ENCODE data around the gene RPLP1.
"Not testable (repeated sequence)": the region's sequence is repeated elsewhere in the genome, so short reads cannot be mapped to it uniquely, and the experiment has no call there.

Gene RPLP1

DNA sequence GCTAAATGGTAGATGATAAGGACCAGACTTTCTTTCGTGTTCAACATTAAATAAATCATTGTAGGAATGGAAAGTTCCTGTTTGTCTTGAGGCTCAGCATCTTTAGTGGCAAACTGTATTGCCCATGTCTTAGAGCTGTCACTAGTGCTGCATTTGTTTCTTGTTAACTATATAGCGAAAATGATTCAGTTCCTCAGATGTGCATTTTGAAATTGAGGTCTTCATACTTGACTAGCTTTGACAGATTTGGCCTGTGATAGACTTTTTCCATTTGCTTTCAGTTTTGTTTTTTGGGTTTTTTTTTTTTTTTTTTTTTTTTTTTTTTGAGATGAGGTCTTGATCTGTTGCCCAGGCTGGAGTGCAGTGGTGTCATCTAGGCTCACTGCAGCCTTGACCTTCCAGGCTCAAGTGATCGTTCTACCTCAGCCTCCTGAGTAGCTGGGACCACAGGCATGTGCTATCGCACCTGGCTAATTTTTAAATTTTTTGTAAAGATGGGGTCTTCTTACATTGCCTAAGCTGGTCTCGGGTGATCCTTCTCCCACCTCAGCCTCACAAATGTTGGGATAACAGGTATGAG, 9.5 kb upstream of the RPLP1 start:
- Histone ChIP-seq H3K4me3 (ENCODE audit: low read length) (no peak overlapping the region), H3K9ac (ENCODE audit: low read depth, low read length) (no peak overlapping the region), H3K4me1 (ENCODE audit: insufficient read depth, low read length) (no peaks in the 10 kb centered on the region), H3K36me3 (ENCODE audit: insufficient read depth, low read length) (peaks cover 100% of the 10 kb centered on the region), H3K27me3 (ENCODE audit: insufficient read depth, low read length) (no peaks in the 10 kb centered on the region), H3K27ac (ENCODE audit: low read depth, low read length) (no peak overlapping the region), H3K9me3 (ENCODE audit: insufficient read depth, low read depth, low read length) (no peaks in the 10 kb centered on the region)
- 92% methylated on average over 5 of the region's 5 CpGs for WGBS

DNA sequence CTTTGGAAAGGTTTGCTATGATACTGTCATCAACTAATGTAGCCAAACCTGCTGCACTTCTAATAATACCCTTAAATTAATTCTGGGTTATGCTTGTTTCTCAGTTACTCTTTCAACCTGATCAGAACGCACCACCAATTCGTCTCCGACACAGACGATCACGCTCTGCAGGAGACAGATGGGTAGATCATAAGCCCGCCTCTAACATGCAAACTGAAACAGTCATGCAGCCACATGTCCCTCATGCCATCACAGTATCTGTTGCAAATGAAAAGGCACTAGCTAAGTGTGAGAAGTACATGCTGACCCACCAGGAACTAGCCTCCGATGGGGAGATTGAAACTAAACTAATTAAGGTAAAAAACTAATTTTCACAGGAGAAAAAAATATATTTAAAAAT, 7.9 kb upstream of the RPLP1 start:
- H3K9me3 ChIP-seq (ENCODE audit: insufficient read depth, low read depth, low read length): no peaks in the 10 kb centered on the region
- H3K4me1 ChIP-seq (ENCODE audit: insufficient read depth, low read length): no peaks in the 10 kb centered on the region
- 95% methylated on average over 6 of the region's 7 CpGs for WGBS
- H3K4me3 ChIP-seq (ENCODE audit: low read length): no peak overlapping the region
- no peak overlapping the region for H3K9ac ChIP-seq (ENCODE audit: low read depth, low read length)
- H3K27me3 ChIP-seq (ENCODE audit: insufficient read depth, low read length): no peaks in the 10 kb centered on the region
- H3K36me3 ChIP-seq (ENCODE audit: insufficient read depth, low read length): peaks cover 90% of the 10 kb centered on the region
- H3K27ac ChIP-seq (ENCODE audit: low read depth, low read length): no peak overlapping the region

DNA sequence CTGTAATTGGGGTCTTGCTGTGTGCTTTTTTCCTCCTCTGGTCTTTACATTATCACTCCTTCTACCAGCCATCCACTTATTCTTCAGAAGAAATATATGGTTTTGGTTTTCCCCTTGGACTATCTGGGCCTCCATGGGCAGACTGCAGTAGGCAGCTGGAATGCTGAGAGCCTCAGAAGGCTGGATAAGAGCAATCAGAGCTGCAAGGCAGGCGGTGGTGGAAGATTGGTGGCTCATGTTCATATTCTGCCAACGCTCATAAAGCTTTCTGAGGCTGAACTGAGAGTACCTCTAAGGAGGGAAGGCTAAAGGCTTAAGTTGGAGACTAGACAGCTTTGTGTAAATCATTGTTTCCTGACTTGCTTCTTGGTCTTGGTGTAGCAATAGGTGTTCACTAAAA, 5.7 kb upstream of the RPLP1 start:
- Histone ChIP-seq H3K4me3 (ENCODE audit: low read length) (no peak overlapping the region), H3K27ac (ENCODE audit: low read depth, low read length) (no peak overlapping the region), H3K36me3 (ENCODE audit: insufficient read depth, low read length) (peaks cover 67% of the 10 kb centered on the region), H3K4me1 (ENCODE audit: insufficient read depth, low read length) (no peaks in the 10 kb centered on the region), H3K9me3 (ENCODE audit: insufficient read depth, low read depth, low read length) (no peaks in the 10 kb centered on the region), H3K27me3 (ENCODE audit: insufficient read depth, low read length) (no peaks in the 10 kb centered on the region), H3K9ac (ENCODE audit: low read depth, low read length) (no peak overlapping the region)
- 97% methylated on average over 2 of the region's 2 CpGs for WGBS

DNA sequence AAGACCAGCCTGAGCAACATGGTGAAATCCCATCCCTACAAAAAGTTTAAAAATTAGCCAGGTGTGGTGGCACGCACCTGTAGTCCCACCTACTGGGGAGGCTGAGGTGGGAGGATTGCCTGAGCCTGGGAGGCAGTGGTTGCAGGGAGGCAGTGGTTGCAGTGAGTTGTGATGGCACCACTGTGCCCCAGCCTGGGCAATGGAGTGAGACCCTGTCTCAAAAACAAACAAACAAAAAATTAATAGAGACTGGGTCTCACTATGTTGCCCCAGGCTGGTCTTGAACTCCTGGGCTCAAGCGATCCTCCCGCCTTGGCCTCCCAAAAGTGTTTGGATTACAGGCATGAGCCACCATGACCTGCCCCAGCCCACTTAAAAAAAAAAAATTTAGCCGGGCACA, 2.4 kb upstream of the RPLP1 start:
- peaks cover 55% of the 10 kb centered on the region for H3K36me3 ChIP-seq (ENCODE audit: insufficient read depth, low read length)
- not testable (repeated sequence) for H3K4me1 ChIP-seq (ENCODE audit: insufficient read depth, low read length); H3K27ac ChIP-seq (ENCODE audit: low read depth, low read length); H3K27me3 ChIP-seq (ENCODE audit: insufficient read depth, low read length); H3K9me3 ChIP-seq (ENCODE audit: insufficient read depth, low read depth, low read length); H3K9ac ChIP-seq (ENCODE audit: low read depth, low read length); H3K4me3 ChIP-seq (ENCODE audit: low read length)
- 95% methylated on average over 4 of the region's 4 CpGs for WGBS

DNA sequence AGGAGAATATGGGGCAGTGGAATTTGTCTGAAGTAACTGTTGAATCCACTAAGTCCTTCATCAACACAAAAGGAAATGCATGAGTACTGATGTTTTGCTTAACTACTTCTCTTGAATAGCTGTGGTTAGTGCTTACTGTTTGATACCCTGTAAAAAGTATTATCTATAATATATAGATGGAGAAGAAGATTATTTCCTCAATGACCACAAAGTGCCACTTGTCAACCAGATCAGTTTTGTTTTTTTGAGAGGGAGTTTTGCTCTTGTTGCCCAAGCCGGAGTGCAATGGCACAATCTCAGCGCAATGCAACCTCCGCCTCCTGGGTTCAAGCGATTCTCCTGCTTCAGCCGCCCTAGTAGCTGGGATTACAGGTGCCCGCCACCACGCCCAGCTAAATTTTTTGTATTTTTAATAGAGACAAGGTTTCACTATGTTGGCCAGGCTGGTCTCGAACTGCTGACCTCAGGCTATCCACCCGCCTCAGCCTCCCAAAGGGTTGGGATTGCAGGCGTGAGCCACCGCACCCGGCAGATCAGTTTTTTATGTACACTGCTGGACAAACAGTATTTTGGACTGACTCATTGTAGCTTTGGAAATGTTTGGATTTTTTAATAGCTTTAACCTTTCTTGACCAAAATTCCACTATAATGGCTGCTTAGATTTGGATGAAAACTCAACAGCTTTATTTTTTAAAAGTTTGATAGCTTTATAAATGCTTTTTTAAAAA, 1.5 kb upstream of the RPLP1 start:
- Histone ChIP-seq H3K9ac (ENCODE audit: low read depth, low read length) (no peak overlapping the region), H3K9me3 (ENCODE audit: insufficient read depth, low read depth, low read length) (no peaks in the 10 kb centered on the region), H3K36me3 (ENCODE audit: insufficient read depth, low read length) (peaks cover 55% of the 10 kb centered on the region), H3K27ac (ENCODE audit: low read depth, low read length) (no peak overlapping the region), H3K4me3 (ENCODE audit: low read length) (peak overlapping the region; percentile 93), H3K4me1 (ENCODE audit: insufficient read depth, low read length) (peaks cover 4% of the 10 kb centered on the region; the same call in 1 of the 2 replicates), H3K27me3 (ENCODE audit: insufficient read depth, low read length) (no peaks in the 10 kb centered on the region)
- WGBS: 98% methylated on average over 12 of the region's 12 CpGs

DNA sequence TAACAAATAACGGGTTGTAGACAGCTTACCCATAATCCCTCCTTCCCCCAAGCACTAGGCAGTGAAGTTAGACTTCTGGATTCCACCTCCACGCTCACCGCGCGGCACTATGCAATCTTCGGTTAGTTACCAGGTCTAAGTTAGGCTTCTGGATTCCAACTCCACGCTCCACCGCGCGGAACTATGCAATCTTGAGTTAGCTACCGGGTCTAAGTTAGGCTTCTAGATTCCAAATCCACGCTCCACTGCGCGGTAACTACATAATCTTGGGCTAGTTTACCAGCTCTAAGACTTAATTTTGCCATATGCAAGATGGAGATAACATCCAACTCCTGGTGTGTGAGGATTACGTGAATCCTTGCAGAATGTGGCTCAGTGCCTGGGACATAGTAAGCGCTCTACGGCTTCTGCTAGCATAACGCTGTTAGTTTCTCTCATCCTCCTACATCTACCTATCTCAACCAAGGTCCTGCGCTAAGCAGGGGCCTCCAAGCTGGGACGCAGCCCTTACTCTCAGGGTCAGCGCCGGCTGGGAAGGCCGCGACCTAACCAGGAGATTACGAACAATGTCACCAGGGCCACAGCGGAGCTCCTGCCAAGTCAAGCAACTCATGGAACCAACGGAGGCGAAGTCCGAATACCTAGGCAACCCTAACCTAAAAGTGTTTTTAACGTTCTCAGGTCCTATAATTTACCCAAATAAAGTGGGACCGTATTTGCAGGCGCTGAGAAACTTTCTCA, 497 bp upstream of the RPLP1 start:
- H3K4me3 ChIP-seq (ENCODE audit: low read length): peak overlapping the region; percentile 93
- no peaks in the 10 kb centered on the region for H3K9me3 ChIP-seq (ENCODE audit: insufficient read depth, low read depth, low read length)
- H3K36me3 ChIP-seq (ENCODE audit: insufficient read depth, low read length): peaks cover 55% of the 10 kb centered on the region
- WGBS: 22% methylated on average over 32 of the region's 32 CpGs
- H3K27me3 ChIP-seq (ENCODE audit: insufficient read depth, low read length): no peaks in the 10 kb centered on the region
- peaks cover 4% of the 10 kb centered on the region; the same call in 1 of the 2 replicates for H3K4me1 ChIP-seq (ENCODE audit: insufficient read depth, low read length)
- H3K27ac ChIP-seq (ENCODE audit: low read depth, low read length): peak overlapping the region; percentile 57
- peak overlapping the region; percentile 97 for H3K9ac ChIP-seq (ENCODE audit: low read depth, low read length)

DNA sequence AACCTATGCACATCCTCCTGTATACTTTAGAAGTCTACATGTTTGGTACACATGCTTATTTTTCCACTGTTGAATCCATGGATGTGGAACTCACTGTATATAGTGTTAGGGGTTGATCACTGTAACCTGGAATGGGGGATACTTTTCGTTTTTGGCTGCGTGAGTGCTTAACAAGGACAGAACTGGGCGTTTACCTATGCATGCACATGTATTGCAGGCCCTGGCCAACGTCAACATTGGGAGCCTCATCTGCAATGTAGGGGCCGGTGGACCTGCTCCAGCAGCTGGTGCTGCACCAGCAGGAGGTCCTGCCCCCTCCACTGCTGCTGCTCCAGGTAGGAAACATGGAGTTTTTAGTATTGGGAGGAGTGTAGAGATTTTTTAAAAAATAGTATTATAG, 2.3 kb downstream of the RPLP1 start:
- Histone ChIP-seq H3K9ac (ENCODE audit: low read depth, low read length) (peak overlapping the region; percentile 97; the same call in 1 of the 2 replicates), H3K9me3 (ENCODE audit: insufficient read depth, low read depth, low read length) (no peaks in the 10 kb centered on the region), H3K36me3 (ENCODE audit: insufficient read depth, low read length) (peaks cover 44% of the 10 kb centered on the region), H3K4me1 (ENCODE audit: insufficient read depth, low read length) (peaks cover 4% of the 10 kb centered on the region; the same call in 1 of the 2 replicates), H3K4me3 (ENCODE audit: low read length) (peak overlapping the region; percentile 93), H3K27me3 (ENCODE audit: insufficient read depth, low read length) (no peaks in the 10 kb centered on the region), H3K27ac (ENCODE audit: low read depth, low read length) (peak overlapping the region; percentile 16; the same call in 1 of the 2 replicates)
- 70% methylated on average over 5 of the region's 5 CpGs for WGBS

DNA sequence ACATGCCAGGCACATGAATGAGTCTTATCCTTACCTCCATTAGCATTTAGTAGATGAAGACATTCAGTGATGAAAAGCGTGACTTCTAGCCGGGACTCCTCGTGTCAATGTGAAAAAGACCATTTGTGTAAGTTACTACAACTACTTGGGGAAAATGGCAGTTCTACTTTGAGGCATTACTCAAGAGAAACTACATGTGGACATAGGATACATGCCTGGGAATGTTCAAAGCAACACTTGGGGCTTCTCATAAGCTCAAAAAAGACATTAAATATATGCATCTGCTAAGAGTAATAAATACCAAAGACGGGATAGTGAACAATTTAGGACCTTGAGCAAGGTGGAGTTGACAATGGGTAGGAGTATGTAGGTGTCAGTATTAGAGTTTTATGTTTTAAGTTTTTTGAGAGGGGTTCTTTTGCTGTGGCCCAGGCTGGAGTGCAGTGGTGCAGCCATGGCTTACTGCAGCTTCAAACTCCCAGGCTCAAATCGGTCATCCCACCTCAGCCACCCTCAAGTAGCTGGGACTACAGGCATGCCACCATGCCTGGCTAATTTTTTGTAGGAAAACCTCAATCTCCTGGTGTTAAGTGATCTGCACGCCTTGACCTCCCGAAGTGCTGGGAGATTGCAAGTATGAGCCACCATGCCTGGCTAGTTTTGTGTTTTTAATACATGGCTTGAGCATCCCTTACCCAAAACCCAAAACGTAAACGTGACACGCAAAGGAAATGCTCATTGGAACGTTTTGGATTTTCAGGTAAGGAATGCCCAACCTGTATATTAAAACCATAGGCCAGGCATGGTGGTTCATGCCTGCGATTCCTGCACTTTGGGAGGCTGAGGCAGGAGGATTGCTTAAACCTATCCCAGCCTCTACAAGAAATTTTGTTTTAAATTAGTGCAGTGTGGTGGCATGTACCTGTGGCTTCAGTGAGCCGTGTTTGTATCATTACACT, 3.9 kb downstream of the RPLP1 start:
- no peaks in the 10 kb centered on the region for H3K9me3 ChIP-seq (ENCODE audit: insufficient read depth, low read depth, low read length)
- H3K9ac ChIP-seq (ENCODE audit: low read depth, low read length): no peak overlapping the region
- WGBS: 92% methylated on average over 12 of the region's 13 CpGs
- no peaks in the 10 kb centered on the region for H3K27me3 ChIP-seq (ENCODE audit: insufficient read depth, low read length)
- peaks cover 44% of the 10 kb centered on the region for H3K36me3 ChIP-seq (ENCODE audit: insufficient read depth, low read length)
- no peak overlapping the region for H3K4me3 ChIP-seq (ENCODE audit: low read length)
- peak overlapping the region; percentile 16; the same call in 1 of the 2 replicates for H3K27ac ChIP-seq (ENCODE audit: low read depth, low read length)
- peaks cover 4% of the 10 kb centered on the region; the same call in 1 of the 2 replicates for H3K4me1 ChIP-seq (ENCODE audit: insufficient read depth, low read length)

DNA sequence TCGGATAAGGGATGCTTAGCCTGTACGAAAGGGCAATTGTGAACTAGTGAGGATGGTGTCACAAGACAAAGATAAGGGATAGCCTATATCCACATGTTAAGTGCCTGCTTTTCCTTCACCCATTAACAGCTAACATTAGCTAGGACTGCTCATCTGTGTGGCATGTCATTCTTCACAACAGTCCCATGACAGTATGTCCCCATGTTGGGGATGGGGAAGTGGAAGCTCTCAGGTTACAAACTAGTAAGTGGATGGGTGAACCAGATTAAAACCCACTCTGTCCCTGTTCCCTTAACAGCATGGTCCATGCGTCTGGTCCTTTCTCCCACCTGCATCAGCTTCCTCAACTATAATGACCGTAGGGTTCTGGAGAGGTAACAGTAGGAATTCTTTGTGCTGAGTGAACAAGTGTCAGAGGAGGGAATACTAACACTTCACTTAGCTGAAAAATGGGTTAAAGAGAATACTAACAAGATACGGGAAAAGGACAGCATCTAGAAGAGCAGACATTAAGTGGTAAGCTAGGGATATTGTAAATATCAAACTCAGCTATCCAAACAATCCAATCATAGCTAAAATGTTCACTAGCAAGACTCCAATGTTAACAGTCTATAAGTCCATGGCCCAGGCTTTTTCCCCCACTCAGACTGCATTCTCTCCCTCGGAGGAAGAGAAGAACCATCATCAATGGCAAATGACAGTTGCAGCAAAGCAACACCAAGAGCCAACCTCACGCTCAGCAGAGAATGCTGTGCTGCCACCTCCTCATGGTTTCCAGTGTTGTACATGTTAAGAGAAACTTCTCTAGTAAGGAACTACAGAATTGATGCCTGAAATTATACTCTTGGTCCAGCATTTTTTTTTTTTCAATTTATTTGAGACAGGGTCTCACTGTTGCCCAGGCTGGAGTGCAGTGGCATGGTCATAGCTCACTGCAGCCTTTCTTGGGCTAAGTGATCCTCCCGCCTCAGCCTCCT, 5.0 kb downstream of the RPLP1 start:
- Histone ChIP-seq H3K4me1 (ENCODE audit: insufficient read depth, low read length) (peaks cover 4% of the 10 kb centered on the region; the same call in 1 of the 2 replicates), H3K36me3 (ENCODE audit: insufficient read depth, low read length) (peaks cover 44% of the 10 kb centered on the region), H3K27me3 (ENCODE audit: insufficient read depth, low read length) (no peaks in the 10 kb centered on the region), H3K27ac (ENCODE audit: low read depth, low read length) (no peak overlapping the region), H3K4me3 (ENCODE audit: low read length) (no peak overlapping the region), H3K9ac (ENCODE audit: low read depth, low read length) (no peak overlapping the region), H3K9me3 (ENCODE audit: insufficient read depth, low read depth, low read length) (no peaks in the 10 kb centered on the region)
- WGBS: 93% methylated on average over 6 of the region's 8 CpGs

DNA sequence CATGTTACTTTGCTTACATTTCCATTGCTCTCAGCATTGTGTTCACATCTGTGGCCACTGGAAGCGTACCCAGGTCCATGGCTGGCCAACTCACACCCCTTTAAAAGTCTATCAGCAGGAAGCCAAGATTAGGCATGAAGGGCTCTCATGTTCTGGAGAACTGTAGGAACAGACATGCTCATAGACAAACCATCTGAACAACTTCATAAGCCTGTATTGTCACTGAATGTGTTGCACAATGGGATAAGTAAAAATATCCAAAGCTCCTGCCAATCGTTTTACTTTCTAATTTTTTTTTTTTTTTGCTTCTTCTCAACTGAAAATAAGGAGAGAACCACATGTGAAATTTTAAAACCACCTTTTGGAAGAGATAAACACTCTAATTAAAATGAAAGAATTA, 6.4 kb downstream of the RPLP1 start:
- Histone ChIP-seq H3K27me3 (ENCODE audit: insufficient read depth, low read length) (no peaks in the 10 kb centered on the region), H3K9me3 (ENCODE audit: insufficient read depth, low read depth, low read length) (no peaks in the 10 kb centered on the region), H3K4me3 (ENCODE audit: low read length) (no peak overlapping the region), H3K4me1 (ENCODE audit: insufficient read depth, low read length) (peaks cover 8% of the 10 kb centered on the region; the same call in 1 of the 2 replicates), H3K27ac (ENCODE audit: low read depth, low read length) (no peak overlapping the region), H3K36me3 (ENCODE audit: insufficient read depth, low read length) (peaks cover 35% of the 10 kb centered on the region), H3K9ac (ENCODE audit: low read depth, low read length) (no peak overlapping the region)
- 97% methylated on average over 2 of the region's 2 CpGs for WGBS

Data from HUES64 (cell line).